GM18909 (cell line): ENCODE measurements around the gene DACT2.

ENCODE experiments used
- ATAC-seq: cut with Tn5 transposase; IDR thresholded peaks from one replicate; pipeline ENCODE4 v1.9.1; 2021; ENCODE audit warnings: mild to moderate bottlenecking; ENCODE audit not compliant: unreplicated experiment, poor library complexity

Gene DACT2

DNA sequence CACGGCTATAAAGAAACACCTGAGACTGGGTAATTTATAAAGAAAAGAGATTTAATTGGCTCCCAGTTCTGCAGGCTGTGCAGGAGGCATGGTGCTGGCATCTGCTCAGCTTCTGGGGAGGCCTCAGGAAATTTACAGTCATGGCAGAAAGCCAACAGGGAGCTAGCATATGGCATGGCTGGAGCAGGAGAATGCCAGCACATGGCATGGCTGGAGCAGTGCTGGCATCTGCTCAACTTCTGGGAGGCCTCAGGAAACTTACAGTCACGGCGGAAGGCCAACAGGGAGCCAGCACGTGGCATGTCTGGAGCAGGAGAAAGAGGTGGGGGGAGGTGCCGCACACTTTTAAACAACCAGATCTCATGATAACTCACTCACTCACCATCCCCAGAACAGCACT is 32.5 kb upstream of the DACT2 start:
- ATAC-seq, result no peak

DNA sequence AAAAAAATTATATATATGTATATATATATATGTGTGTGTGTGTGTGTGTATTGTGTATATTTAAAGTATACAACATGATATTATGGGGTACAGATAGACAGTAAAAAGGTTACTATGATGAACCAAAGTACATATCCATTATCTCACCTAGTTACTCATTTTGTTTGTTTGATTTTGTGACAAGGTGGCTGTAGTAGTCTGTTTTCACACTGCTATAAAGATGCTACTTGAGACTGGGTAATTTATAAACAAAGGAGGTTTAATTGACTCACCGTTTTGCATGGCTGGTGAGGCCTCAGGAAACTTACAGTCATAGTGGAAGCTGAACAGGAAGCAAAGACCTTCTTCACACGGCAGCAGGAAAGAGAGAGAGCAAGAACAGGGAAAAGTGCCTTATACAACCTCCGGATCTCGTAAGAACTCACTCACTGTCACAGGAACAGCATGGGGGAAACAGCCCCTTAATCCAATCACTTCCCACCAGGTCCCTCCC is 30.2 kb upstream of the DACT2 start:
- no peak for ATAC-seq

DNA sequence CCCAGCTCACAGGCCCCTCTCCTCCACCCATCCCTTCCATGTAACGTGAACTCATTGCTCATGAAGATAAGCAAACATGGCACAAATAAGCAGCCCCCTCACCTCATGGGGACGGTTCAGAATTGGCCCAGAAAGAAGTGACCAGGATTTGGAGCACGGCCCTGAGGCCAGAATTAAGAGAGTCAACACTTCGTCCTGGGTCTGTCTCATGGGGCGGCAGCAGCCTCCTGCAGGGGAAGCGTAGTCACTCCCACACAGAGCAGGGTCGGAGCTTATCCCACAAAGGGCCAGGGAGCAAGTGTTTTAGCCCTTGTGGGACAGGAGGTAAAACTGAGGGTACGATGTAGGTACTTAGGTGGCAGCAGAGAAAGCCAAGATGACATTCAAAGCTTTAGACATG is 28.6 kb upstream of the DACT2 start:
- ATAC-seq, result no peak

DNA sequence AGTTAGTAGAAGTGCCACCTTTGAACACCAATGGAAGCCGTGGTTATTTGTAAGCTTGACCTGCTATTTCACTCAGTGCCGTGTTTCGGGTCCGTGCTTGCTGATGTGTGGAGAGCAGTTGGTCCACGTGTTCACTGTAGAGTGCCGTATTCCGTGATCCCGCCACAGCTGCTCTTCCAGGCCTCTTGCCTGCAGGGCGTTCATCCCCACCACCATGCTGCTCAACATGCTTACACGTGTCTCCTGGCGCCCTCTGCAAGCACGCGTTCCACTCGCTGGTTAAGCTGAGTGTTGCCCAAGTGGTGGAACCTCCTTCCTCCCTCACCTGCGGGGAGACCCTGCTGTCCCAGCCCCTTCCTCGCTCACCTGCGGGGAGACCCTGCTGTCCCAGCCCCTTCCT is 28.0 kb upstream of the DACT2 start:
- ATAC-seq, result no peak

DNA sequence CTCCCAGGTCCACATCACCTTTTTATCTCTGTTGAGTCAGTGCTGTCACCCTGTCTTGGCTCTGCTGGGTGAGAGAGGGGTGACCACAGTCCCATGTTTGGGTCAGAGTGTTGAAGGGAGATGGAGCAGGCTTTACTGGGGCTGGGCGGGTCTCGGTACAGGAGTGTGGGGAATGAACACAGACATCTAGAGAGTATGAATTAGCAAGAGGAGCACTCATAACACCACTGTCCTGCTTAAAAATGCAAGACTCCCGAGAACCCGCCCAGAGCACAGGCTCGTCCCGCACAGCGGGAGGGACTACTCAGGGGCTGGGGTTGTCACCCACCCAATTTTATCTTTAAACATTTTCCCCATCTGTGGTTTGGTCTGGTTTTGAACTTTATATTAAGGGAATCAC is 27.5 kb upstream of the DACT2 start:
- no peak for ATAC-seq

DNA sequence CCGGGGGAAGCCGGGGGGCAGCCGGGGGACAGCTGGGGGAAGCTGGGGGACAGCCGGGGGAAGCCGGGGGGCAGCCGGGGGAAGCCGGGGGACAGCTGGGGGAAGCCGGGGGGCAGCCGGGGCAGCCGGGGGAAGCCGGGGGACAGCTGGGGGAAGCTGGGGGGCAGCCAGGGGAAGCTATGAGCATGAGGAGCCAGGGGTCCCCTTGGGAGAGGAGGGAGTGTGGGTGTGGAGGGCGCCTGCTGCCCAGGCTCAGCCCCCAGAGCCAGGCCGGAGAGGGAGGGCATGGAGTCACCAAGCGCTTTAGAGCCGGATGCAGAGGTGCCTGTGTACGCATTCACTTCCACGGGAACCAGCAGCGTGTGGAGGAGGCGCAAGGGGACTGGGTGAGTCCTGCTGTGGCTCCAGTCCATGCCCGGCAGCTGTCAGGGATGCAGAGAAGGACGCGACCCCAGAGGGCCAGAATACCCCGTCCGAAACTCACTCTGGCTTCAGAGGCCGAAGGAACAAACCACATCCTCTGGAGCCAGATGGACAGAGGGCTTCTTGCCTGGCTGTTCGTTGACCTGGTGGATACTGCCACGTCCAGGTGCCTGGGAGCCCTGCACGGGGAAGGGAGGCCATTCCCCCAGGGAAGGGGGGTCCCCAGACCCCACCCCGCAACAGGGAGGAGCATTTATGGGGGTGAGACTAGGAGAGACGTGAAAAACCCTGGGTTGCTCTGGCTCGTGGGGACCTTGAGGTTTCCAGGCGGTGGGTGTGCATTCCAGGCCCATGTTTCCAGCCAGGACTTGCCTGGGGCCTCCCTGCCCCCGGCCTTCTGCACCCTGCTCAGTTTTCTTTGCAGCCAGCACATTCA is 26.5 kb upstream of the DACT2 start:
- no peak for ATAC-seq

DNA sequence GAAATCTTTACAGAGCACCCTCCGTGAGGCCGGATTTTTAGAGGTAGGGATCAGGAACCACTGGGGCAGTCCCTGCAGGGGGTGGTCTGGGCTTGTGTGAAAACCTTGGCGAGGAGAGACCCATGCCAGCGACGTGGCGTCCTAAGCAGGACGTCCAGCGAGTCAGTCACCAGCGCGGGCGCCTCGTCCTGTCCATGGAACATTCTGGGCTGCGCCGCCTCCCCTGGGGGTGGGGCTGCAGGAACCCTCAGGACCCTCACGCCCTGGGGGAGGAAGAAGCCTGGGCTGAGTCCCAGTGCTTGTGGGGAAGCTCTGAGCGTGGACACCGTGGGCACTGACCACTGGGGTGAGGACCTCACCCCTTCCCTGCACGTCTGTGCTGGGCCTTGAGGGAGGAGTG is 25.7 kb upstream of the DACT2 start:
- ATAC-seq, result no peak

DNA sequence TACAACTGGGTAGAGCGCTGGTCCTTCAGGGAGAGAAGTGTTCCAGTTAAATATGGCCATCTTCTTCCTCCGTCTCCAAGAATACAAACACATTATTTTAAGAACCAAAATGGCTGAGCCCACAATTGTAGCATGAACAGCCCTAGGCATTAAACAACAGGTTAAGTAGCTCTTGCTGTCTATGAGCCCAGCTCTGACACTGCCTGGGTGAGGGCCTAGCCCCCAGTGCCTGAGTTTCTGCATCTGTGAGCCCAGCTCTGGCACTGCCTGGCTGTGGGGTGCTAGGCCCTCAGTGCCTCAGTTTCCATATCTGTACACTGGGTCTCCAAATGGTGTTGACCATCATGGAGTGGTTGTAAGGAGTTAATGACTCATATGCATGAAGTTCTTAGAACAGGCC is 24.8 kb upstream of the DACT2 start:
- ATAC-seq, result no peak

DNA sequence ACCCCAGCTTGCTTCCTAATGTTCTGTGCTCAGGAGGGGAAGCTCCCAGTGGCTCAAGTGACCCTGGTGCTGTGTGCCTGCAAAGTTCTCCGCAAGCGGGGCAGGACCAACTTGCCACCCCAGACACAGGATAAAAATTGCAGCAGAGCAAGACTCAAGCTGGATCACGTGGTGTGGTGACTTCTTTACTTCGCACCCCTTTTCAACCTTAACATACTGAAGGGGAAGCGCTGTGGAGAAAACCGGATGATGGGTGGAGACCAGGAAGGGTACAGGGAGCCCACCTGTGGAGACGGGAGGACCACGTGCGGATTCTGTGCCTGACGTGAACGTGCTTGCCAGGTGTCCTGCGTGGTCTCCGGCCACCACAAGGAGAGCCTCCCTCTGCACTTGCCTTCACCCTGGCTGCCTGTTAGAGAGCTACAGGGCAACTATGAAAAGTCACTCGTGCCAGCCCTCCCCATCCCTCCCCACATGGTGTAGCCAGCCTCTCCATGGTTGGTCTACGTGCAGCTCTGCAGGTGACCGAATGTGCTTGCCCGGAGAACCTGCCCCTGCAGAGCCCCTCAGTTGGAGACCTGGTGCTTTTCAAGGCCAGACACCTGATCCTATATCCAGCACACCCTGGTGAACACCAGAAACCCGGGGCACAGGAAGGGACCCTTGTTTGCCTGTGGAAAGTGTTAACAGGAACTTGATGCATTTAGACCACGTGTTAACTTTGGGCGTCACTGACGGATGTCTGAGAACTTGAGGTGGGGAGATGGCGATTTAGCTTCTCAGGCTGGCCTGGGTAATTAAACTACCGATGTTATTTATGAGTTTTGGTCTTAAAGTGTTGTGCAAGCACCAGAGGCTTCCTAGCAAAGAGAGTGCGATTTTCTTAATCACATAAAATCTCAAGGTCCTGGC is 23.9 kb upstream of the DACT2 start:
- no peak for ATAC-seq

DNA sequence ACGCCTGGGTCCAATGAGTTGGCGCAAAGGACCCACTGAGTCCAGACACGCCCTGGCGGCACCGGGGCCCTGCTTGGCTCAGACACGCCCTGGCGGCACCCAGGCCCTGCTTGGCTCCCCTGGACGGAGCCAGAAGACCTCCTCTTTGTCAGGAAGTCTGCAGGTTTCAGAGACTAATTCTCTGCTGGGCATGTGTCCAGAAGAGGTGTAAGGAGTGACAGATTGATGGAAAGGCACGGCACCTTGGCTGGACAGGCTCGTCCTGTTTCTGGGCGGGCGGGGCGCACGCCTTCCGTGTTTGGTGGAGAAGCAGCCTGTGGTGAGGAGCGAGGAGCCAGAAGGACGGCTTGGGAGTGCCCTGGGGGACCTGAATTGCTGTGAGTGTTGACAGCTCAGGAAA is 23.1 kb upstream of the DACT2 start:
- no peak for ATAC-seq

DNA sequence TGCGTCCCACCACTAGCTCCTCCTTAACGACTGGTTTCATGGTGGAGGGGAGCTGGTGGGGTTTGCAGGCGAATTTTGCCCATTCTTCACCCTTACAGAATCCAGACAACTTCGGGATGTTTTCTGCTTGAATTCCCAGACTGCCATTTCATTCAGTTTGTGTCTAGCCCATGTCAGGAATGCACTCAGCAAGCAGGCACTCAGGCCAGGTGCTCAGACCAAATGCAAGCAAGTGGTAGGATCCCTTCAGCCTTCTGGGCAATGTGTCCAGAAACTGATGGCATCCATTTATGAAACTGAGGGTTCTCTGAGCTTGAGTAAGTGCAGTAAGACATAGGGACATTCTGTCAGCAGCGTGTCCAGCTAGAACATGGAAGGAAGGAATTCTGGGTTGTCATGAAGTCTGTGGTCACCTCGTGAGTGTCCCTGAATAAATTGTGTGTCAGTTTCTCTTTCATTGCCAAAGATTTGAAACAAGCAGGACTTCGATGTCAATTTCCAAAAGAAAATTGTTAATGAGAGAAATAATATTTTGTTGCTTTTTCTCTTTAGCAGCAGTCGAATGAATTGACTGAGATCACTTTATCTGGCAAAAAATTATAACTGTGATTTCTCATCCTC is 21.8 kb upstream of the DACT2 start:
- ATAC-seq, result no peak

DNA sequence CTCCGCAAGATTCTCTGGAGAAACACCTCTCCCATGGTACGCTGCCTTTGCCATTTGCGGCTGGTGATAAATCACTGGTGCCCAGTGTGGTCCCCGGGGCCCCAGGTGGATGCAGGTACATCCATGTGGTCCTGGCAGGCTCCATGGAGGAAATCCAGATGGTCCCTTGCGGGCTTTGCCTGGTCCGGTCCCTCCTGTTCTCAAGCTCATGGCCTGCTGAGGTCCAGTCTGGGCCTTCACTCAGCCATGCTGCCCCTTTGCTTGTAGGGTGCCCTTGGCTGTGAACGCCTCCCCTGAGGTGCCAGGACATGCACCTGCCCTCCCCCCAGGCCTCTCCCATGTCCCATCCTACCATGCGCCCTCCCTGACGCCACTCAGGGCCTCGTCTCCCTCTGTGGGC is 21.2 kb upstream of the DACT2 start:
- no peak for ATAC-seq

DNA sequence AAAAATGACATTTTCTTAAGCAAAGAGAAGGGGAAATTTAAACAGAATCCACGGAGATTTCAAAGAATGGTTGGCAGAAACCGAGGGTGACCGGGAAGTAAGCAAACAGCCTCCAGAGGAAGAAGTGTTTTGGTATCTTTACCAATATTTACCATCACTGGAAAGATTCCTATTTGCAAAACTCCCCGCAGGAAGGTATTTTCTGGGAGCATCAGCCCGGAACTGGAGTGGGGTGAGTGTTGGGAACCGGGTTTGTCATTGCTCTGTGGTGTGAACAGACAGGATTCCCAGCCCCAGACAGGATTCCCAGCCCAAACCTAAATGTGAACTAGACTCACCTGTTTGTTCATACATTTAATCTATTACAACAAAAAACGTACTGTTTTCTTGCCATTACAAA is 19.2 kb upstream of the DACT2 start:
- ATAC-seq, result no peak

DNA sequence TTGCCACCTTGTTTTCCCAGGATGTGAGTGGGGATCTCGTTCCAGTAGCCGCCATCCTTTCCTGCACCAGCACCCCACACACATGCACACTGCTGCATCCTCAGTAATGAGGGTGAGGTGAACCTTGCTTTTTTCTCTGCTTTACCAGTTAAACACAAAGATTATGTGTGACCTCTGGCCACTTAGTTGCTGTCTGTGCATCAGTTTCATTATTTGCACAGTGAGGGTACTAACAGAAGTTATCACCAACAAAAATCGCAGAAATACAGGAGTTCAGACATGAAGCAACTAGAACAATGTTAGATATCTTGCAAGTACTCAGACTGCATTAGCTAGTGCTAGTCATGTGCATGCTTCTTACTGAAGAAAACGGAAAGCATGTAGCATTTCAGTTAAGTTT is 17.4 kb upstream of the DACT2 start:
- ATAC-seq, result no peak

DNA sequence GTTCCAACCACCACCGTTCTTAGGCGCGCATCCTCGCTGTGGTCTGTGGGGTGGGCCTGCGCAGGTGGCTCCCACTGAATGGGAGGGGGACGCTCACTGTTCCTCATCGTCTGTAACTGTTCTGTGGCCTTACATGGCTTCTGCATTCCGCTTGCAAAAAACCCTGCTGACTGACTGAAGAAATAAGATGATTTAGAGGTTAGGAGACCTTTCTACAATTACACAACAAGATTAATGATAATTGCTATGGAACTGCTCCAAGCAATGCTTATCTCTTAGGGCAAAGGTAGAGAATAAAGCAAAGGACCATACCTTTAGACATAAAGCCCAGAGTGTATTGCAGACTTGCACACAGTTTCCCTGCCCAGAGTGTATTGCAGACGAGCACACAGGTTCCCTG is 14.4 kb upstream of the DACT2 start:
- no peak for ATAC-seq

DNA sequence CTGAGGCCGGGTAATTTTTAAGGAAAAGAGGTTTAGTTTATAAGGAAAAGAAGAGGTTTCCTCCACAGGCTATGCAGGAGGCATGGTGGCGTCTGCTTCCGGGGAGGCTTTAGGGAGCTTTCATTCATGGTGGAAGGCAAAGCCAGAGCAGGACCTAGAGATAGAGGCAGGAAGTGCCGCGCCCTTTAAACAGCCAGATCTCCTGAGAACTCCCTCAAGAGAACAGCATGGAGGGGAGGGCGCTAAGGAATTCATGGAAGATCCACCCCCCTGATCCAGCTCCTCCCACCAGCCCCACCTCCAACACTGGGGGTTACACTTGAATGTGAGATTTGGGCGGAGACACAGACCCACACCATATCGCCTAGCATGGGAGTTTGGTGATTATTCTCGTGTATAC is 13.9 kb upstream of the DACT2 start:
- no peak for ATAC-seq

DNA sequence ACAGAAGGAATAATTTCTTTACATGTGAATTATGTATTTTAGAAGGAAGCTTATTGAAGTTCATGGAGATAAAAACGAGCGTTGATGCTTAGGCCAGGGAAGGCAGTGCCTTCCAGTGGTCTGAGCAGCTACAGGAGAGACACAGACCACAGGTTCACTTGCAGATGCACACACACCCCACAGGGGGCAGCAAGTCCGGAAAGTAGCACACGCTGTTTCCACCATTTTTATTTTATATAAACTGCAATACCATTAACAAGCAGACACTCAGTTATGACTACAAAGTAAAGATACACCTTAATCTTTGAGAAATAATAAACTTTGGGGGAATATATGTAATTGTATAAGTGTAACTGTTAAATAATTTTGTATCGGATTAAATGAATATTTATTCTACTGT is 13.5 kb upstream of the DACT2 start:
- no peak for ATAC-seq

DNA sequence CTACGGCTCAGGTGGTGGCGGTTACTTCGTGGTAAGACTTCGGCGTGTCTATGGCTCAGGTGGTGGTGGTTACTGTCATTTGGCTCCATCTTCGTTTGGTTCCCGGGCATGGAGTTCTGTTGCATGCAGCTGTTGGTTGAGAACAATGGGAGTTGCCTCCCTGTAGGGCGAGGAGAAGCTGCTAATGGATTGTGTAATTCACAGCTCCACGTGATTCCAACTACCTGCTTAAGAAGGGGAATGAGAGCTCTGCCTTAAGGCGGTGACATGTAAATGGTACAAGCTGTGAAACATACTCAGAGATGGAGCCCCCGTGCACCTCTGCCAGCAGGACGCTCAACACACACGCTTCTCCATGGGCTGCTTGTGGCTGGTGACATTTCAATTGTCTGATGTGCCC is 12.4 kb upstream of the DACT2 start:
- ATAC-seq, result no peak

DNA sequence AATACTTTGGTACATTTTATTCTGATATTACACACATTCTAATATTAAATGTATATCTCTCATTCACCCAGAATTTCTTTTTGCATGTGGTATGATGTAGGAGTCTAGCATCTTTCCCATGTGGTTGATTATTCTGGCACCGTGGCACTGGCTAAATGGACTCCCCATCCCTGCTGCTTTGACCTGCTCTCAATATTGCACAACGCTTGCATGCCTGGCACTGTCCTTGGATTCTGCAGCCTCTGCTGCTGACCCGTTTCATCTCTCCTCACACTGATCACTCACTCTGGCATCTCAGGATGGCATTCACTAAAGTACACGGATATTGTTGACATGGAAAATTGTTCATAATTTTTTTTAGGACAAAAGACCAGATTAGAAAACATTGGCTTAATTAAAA is 11.5 kb upstream of the DACT2 start:
- ATAC-seq, result no peak

DNA sequence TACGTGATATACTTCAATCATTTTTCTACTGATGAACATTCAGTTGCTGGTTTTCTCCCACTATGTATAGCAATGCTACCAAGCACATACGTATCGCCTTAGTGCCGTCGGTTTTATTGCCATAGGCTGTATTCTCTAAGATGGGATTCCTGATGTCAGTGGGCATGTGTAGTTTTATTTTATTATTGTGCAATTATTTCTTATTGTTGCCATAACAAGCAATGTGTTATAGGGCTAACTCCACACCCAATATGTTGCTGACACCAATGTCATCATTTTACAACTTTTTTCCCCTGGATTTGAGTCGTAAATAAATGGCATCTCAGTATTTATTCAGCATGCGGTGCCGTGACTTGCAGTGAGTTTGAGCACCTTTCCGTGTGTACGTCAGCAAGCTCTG is 10.8 kb upstream of the DACT2 start:
- no peak for ATAC-seq

DNA sequence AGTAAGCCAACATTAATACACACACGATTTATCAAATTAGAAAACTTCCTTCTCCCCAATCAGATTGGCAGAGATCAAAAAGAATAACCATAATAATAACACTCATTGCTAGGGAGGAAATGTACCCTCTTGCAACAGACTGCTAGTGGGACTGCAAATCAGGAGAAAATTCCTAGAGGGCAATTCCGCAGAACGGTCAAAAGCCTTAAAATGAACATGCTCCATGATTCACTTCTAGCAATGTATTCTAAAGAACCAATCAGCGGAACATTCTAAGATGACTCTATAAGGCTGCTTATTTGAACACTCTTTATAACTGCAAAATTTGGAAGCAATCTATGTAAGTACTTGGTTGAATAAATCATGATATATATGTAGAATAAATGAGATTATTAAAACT is 8.5 kb upstream of the DACT2 start:
- no peak for ATAC-seq
